Stimulated activated CD4-positive, alpha-beta T cell treated with anti-CD3 and anti-CD28 coated beads, Interleukin-4, amount 100 ng/mL, for 24 hours (primary cell): ENCODE data around the gene CMAS.
"Not testable (repeated sequence)": the region's sequence is repeated elsewhere in the genome, so short reads cannot be mapped to it uniquely, and the experiment has no call there.

Experiments used
- DNase-seq: peaks from one replicate; pipeline ENCODE4 v3.0.0-alpha.2; 2020

The CMAS gene

DNA sequence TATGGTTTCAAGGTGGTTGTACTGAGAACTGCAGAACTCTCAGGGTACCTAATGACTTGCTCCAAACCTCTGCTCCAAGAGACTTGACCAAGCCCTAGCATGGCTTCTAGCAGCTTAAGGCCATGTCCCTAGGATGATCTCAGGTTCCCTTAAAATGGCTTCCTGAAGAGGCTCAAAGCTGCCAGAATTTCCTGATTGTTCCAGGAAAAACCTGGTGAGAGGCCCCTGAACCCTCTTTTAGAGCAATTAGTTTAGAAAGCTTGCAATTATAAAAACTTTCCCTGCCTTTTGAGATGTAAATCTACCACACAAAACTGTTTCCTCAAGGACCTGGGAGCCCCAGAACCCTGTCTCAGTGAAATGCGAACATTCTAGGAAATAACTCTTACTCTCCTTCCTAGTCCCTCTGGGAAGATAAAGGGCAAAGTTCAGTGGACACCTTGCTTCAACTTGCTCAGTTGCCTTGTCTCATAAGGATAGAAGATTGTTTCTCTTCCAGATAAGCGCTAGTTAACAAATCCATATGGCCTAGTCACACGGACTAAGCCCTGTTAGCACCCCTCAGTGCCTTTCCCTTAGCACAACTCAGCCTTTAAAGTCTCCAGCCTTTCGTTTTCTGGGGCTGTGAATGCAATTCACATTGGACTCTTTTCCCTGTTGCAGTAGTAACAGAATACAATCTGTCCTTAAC, 2.5 kb downstream of the CMAS start:
- DNase-seq = no peak

- no peak for DNase-seq
Observed at GRCh38 chr12:22050078-22050477, 4.1 kb downstream of the CMAS start.

- no peak for DNase-seq
Observed at GRCh38 chr12:22051114-22051698, 5.2 kb downstream of the CMAS start.

DNA sequence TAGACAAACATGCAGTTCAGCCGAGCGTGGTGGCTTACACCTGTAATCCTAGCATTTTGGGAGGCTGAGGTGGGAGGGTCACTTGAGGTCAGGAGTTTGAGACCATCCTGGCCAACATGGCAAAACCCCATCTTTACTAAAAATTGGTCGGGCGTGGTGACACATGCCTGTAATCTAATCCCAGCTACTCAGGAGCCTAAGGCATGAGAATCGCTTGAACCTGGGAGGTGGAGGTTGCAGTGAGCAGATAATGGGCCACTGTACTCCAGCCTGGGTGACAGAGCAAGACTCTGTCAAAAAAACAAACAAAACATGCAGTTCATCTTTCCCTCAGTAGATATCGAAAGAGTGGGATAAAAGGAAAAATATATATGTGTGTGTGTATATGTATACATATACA, 7.0 kb downstream of the CMAS start:
- not testable (repeated sequence) for DNase-seq

DNA sequence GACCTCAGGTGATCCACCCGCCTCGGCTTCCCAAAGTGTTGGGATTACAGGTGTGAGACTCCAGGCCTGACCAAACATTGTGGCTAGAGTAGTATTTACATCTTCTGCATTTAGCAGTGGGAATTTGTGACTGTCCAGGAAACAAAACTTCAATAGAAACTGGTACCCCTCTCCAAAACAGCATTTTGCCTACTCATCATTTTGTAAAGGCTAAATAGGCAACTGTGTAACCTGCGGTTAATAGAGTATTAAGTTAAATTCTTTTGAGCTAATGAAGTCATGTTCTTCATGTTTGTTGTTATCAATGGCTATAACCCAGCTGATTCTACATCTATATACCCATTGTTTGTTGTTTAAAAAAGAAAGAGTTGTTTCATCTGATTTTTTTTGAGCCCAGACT, 8.1 kb downstream of the CMAS start:
- no peak for DNase-seq

GRCh38 chr12:22056607-22057006, 10.6 kb downstream of the CMAS start:
- no peak for DNase-seq

DNA sequence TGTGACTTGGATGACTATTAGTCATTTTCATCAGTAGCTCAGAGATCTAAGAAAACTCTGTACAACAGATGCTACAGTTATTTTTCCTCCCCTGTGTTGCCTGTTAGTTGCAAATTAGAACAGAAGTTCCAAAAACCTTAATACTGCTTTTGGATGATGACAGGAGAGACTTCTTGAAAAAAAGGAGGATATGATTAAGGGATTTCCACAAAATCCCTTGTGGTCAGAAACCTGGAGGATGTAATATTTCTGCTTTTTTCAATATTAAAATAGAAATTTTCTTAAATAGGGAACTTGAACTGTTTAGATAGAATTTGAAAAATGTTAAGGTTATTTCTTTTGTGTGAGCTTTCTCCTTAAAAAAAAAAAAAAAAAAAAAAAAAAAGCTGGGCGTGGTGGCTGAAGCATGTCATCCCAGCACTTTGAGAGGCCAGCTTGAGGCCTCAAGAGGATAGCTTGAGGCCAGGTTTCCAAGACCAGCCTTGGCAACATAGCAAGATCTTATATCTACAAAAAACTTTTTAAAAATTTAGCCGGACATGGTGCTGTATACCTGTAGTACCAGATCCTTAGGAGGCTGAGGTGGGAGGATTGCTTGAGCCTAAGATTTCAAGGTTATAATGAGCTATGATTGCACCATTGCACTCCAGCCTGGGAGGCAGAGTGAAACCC, 14.1 kb downstream of the CMAS start:
- DNase-seq = no peak

DNA sequence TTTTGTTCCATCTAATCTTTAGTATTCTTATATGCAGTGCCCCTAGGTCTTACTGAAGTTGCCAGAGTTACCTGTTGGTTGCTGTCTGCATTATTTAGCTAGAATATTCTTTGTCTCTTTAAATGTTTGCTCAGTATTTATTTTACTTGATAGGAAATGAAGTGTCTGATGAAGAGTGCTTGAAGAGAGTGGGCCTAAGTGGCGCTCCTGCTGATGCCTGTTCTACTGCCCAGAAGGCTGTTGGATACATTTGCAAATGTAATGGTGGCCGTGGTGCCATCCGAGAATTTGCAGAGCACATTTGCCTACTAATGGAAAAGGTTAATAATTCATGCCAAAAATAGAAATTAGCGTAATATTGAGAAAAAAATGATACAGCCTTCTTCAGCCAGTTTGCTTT, 18.9 kb downstream of the CMAS start:
- DNase-seq = no peak

GRCh38 chr12:22066310-22066709, 20.3 kb downstream of the CMAS start:
- no peak for DNase-seq

DNA sequence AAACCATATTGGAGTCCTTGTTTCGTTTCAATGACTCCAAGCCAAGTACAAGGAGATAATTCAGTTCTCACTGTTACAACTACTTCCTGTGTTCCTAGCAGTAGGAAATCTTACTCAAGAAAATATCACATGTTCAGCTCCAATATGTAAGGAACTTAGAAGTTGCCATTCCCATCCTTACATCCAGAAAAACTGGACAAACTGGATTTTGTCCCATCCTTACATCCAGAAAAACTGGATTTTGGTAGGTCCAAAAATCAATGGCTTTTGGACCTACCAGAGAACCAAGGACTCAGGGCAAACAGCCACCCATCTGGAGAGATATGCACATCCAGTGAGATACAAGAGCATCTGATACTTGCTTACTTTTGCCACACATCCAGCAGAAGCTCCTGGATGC, 23.8 kb downstream of the CMAS start:
- DNase-seq = no peak

- no peak for DNase-seq
Observed at GRCh38 chr12:22082190-22082701, 36.2 kb downstream of the CMAS start.

DNA sequence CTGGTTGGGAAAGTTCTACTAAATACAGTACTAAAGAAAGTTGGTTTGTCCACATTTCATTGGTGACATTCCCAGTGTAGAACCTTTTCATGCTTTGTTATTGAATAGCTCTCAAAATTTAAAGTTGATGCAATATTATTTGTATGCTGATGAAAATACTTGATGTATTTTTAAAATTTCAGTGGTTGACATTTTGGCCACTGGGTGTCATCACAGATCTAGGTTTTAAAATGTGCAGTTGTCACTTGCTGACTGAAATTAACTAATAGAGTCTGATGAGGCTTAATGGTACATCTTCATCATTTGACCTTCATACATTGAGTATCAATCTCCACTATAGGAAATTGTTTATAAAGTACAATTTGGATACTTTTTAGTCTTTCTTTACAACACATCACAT, 37.1 kb downstream of the CMAS start:
- DNase-seq = peak; percentile 27

DNA sequence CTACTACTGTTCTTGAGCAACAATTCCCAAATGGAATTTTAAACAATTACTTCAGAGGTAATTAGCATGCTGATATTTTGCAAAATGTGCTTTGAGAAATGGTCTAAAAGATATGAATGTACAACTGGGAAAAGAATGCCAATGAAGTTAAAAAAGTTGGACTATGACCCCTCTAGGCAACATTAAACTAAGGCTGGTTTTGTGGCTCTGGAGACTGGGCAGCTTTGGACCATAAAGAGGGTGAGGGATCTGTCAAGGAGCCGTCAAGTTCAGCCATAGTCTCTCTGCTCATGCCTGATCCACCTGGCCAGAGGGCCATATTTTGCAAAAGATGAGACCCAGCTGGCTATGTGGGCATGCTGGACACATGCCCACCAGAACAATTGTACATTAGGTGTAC, 38.8 kb downstream of the CMAS start:
- DNase-seq = no peak

GRCh38 chr12:22088886-22089285, 42.9 kb downstream of the CMAS start:
- no peak for DNase-seq

GRCh38 chr12:22089486-22089885, 43.5 kb downstream of the CMAS start:
- no peak for DNase-seq

DNA sequence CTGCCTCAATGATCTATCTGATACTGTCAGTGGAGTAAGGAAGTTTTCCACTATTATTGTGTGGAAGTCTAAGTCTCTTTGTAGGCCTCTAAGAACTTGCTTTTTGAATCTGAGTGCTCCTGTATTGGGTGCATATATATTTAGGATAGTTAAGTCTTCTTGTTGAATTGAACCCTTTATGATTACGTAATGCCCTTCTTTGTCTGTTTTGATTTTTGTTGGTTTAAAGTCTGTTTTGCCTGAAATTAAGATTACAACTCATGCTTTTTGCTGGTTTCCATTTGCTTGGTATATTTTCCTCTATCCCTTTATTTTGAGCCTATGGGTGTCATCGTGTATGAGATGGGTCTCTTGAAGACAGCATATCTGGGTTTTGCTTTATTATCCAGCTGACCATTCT, 53.0 kb downstream of the CMAS start:
- not testable (repeated sequence) for DNase-seq

- DNase-seq = peak; percentile 56
Observed at GRCh38 chr12:22100958-22101748, 55.1 kb downstream of the CMAS start.

GRCh38 chr12:22101749-22102243, 55.8 kb downstream of the CMAS start:
- DNase-seq = peak; percentile 20

DNA sequence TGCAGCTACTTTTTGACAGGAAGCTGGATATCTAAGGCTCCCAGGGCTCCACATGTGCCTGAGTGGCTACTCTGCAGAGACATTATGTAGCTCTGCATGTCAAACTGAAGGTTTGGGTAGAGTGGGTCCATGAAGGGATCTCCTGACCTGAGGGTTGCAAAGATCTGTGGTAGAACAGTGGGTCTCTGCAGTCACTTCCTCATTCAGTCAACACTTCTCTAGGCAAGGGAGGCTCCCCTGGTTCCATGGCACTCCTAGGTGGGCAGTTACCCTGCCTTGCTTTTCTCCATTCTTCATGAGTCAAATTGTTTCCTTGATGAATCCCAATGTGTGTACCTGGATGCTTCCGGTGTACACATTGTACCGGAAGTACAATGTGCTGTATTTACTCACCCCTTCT, 57.4 kb downstream of the CMAS start:
- DNase-seq = no peak

DNA sequence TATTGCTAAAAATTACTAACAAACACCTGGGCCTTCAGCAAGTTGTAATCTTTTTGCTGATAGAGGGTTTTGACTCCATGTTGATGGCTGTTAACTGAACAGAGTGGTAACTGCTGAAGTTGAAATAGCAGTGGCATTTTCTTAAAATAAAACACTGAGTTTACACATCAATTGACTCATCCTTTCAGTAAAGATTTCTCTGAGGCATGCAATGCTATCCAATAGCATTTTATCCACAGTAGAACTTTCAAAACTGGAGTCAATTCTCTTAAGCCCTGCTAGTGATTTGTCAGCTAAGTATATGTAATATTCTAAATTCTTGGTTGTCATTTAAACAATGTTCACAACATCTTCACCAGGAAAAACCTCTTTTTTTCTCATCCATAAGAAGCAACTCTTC, 59.5 kb downstream of the CMAS start:
- DNase-seq = no peak

DNA sequence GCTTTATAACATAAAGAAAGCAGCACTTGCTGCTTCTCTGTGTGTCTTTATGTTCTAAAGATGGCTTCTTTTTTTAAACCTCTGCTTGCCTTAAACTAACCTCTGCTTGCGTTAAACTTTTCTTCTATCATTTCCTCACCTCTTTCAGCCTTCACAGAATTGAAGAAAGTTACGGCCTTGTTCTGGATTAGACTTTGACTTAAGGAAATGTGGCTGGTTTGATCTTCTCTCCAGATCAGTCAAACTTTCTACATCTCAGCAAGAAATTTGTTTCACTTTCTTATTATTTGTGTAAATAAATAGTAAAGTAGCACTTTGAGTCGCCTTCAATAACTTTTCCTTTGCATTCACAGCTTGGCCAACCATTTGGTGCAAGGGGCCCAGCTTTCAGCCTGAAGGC, 64.2 kb downstream of the CMAS start:
- DNase-seq = no peak
